ENCODE measurements around the gene EXOC3L2.

EXOC3L2 gene

GRCh38 chr19:45217957-45218334 lies 27.3 kb downstream of the EXOC3L2 start:
- TF ChIP-seq, protein P1, sequence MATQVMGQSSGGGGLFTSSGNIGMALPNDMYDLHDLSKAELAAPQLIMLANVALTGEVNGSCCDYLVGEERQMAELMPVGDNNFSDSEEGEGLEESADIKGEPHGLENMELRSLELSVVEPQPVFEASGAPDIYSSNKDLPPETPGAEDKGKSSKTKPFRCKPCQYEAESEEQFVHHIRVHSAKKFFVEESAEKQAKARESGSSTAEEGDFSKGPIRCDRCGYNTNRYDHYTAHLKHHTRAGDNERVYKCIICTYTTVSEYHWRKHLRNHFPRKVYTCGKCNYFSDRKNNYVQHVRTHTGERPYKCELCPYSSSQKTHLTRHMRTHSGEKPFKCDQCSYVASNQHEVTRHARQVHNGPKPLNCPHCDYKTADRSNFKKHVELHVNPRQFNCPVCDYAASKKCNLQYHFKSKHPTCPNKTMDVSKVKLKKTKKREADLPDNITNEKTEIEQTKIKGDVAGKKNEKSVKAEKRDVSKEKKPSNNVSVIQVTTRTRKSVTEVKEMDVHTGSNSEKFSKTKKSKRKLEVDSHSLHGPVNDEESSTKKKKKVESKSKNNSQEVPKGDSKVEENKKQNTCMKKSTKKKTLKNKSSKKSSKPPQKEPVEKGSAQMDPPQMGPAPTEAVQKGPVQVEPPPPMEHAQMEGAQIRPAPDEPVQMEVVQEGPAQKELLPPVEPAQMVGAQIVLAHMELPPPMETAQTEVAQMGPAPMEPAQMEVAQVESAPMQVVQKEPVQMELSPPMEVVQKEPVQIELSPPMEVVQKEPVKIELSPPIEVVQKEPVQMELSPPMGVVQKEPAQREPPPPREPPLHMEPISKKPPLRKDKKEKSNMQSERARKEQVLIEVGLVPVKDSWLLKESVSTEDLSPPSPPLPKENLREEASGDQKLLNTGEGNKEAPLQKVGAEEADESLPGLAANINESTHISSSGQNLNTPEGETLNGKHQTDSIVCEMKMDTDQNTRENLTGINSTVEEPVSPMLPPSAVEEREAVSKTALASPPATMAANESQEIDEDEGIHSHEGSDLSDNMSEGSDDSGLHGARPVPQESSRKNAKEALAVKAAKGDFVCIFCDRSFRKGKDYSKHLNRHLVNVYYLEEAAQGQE (IDR thresholded peaks at IDR 0.05; ENCODE audit: insufficient read depth in 1 of 2, low read depth in 2 of 2, low read length in 2 of 2), result no peak
- no peak for TF ChIP-seq FOXP2 (optimal IDR thresholded peaks at IDR 0.05; ENCODE audit: borderline replicate concordance, extremely low read depth, extremely low read length, insufficient read depth)

DNA sequence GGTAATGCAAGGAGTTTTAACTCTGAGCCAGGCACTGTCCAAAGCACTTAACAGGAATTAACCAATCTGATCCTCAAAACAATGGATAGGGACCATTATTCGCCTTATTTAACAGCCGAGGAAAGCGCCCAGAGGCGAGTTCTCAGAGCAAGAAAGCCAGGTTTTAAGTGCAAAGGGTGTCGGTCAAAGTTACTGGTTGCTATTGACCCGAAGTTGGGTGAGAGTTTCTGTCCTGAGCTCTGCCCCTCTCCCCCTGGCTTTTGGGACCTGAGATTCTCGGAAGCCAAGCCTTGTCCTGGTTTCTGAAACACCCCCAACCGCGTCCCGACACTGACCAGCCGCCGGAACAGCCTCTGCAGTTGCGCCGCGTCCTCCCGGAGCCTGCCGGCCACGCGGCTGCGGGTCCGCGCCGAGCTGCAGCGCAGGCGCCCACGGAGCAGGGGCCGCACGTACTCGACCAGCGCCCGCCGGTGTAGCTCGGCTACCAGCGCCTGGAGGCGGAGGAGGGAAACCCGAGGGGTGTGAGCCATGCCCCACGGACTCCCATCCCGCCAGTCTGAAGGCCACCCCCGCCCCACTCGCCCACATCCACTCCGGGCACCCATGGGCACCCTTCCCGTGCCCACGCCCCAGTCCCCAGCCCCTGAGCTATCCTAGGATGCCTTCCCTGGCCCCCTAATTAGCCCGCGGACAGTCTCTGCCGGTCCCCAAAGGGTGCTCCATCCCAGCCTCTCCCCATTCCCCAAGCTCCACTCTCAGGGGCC lies 27.8 kb downstream of the EXOC3L2 start:
- no peak for TF ChIP-seq TAF1 (IDR thresholded peaks at IDR 0.05; ENCODE audit: borderline replicate concordance, insufficient read depth, low read length)
- no peak for TF ChIP-seq SIN3A (IDR thresholded peaks at IDR 0.05; ENCODE audit: borderline replicate concordance, insufficient read depth, low read length)
- TF ChIP-seq POLR2AphosphoS5 (IDR thresholded peaks at IDR 0.05; ENCODE audit: low read depth, low read length), result no peak
- TF ChIP-seq FOXP2 (optimal IDR thresholded peaks at IDR 0.05; ENCODE audit: borderline replicate concordance, extremely low read depth, extremely low read length, insufficient read depth), result no peak
- TF ChIP-seq, protein P1 (IDR thresholded peaks at IDR 0.05; ENCODE audit: insufficient read depth in 1 of 2, low read depth in 2 of 2, low read length in 2 of 2), result no peak

- TF ChIP-seq SIN3A (IDR thresholded peaks at IDR 0.05; ENCODE audit: borderline replicate concordance, insufficient read depth, low read length) (no peak), FOXP2 (optimal IDR thresholded peaks at IDR 0.05; ENCODE audit: borderline replicate concordance, extremely low read depth, extremely low read length, insufficient read depth) (no peak), POLR2AphosphoS5 (IDR thresholded peaks at IDR 0.05; ENCODE audit: low read depth, low read length) (no peak), TAF1 (IDR thresholded peaks at IDR 0.05; ENCODE audit: borderline replicate concordance, insufficient read depth, low read length) (no peak)
- TF ChIP-seq, protein P1 (IDR thresholded peaks at IDR 0.05; ENCODE audit: insufficient read depth in 1 of 2, low read depth in 2 of 2, low read length in 2 of 2), result no peak
Measured at GRCh38 chr19:45216667-45217066, 28.5 kb downstream of the EXOC3L2 start.

DNA sequence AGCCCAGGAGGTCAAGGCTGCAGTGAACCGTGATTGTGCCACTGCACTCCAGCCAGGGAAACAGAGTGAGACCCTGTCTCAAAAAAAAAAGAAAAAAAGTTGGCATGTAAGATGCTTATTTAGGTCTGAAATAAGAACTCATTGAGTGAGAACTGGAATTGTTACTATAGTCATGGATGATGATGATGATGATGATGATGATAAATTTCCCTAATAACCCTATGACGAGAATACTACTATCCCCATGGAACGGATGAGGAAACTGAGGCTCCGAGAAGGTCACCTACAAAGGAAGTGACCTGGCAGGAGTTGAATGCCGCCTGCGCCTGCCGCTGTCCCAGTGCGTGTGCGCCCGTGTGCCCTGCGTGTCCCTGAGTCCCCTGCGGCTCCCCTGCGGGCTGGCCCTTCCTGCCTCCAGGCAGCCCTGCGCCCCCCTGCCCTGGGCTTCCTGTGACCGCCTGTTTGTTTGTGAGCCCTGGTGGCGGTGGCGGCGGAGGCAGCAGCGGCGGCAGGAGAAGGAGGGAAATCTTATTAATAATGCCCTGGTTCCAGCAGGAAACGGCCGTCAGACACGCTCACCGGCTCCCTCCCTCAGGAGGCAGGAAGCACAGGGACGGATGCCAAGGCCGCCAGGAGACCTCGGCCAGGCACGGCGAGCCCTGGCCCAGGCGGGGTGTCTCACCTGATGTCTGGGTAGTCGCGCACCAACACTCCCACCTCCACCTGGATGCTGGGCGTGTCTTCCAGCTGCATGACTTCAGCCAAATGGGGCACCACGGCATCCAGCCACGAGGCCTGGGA lies 29.6 kb downstream of the EXOC3L2 start:
- TF ChIP-seq SIN3A (IDR thresholded peaks at IDR 0.05; ENCODE audit: borderline replicate concordance, insufficient read depth, low read length), result no peak

DNA sequence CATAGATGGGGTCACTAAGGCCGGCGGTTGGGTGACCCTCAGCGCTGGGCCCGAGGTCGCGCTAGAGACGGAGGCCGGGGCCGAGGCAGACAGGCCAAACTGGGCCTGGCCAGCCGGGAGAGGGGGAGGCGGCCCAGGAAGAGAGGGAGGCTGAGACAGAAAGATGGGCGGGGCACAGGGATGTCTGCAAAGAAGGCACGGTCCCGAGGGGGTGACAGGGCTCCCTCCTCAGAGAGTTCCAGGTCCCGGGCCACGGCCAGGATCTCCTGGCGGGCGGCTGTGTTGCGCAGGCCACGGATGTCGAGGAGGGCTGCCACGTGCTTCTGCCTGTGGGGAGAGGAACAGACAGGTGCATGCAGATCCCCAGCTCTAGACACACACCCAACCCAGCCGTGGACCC lies 32.2 kb downstream of the EXOC3L2 start:
- TF ChIP-seq FOXP2 (optimal IDR thresholded peaks at IDR 0.05; ENCODE audit: borderline replicate concordance, extremely low read depth, extremely low read length, insufficient read depth) (no peak), TAF1 (IDR thresholded peaks at IDR 0.05; ENCODE audit: borderline replicate concordance, insufficient read depth, low read length) (no peak), SIN3A (IDR thresholded peaks at IDR 0.05; ENCODE audit: borderline replicate concordance, insufficient read depth, low read length) (no peak)

DNA sequence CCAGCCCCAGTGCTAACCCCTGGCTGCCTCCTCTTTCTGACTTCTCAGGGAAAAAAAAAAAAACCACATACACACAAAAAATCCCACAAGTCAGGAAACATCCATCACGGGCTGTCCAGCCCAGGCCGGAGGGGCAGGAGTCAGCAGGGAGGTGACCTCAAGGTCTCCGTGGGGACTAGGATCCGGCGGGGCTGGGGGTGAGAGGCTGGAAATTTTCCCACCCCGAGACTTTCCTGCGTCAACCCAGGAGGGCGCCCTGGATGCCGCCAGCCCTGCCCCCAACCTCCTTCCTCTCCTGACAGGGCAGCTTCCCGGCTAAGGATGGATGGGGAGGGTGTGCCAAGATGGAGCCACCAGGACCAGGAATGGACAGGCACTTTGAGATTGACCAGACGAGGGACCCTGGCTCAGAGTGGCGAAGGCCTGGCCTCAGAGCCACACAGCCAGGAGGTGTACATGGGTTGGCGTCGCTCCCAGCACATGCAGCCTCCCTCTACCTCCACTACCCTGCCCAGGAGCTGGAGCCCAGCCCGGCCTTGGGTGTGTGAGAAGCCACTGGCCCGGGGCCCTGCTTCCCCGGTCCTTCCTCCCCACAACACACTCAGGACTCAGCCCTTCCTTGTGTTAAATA lies 33.3 kb downstream of the EXOC3L2 start:
- TF ChIP-seq POLR2AphosphoS5 (IDR thresholded peaks at IDR 0.05; ENCODE audit: low read depth, low read length) (no peak), FOXP2 (optimal IDR thresholded peaks at IDR 0.05; ENCODE audit: borderline replicate concordance, extremely low read depth, extremely low read length, insufficient read depth) (peak; percentile 35)

Data from PFSK-1 (cell line).